HG03432 (cell line): ENCODE measurements around the gene ZNF624.

Experiments used
- ATAC-seq: cut with Tn5 transposase; IDR thresholded peaks from one replicate; pipeline ENCODE4 v1.9.1; 2021; ENCODE audit warnings: mild to moderate bottlenecking, moderate library complexity; ENCODE audit not compliant: unreplicated experiment

Gene ZNF624

DNA sequence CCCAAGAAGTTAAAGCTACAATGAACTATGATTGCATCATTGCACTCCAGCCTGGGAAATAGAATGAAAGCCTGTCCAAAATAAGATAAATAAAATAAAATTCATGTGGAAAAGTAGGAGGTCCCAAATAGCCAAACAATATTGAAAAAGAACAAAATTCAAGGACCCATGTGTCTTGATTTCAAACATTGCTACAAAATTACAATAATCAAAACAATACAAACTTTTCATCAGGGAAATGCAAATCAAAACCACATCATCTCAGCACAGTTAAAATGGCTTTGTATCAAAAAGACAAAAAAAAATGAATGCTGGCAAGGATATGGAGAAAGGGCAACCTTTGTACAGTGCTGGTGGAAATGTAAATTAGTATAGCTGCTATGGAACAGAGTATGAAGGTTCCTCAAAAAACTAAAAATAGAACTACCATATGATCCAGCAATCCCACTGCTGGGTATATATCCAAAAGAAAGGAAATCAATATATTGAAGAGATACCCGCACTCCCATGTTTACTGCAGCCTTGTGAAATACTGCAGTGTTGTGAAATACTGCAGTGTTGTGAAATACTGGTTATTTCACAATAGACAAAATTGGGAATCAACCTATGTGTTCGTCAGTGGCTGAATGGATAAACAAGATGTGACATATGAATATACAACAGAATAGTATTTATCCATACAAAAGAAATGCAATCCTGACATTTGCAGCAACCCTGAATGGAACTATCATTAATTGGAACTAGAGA, 60.1 kb downstream of the ZNF624 start:
- no peak for ATAC-seq

DNA sequence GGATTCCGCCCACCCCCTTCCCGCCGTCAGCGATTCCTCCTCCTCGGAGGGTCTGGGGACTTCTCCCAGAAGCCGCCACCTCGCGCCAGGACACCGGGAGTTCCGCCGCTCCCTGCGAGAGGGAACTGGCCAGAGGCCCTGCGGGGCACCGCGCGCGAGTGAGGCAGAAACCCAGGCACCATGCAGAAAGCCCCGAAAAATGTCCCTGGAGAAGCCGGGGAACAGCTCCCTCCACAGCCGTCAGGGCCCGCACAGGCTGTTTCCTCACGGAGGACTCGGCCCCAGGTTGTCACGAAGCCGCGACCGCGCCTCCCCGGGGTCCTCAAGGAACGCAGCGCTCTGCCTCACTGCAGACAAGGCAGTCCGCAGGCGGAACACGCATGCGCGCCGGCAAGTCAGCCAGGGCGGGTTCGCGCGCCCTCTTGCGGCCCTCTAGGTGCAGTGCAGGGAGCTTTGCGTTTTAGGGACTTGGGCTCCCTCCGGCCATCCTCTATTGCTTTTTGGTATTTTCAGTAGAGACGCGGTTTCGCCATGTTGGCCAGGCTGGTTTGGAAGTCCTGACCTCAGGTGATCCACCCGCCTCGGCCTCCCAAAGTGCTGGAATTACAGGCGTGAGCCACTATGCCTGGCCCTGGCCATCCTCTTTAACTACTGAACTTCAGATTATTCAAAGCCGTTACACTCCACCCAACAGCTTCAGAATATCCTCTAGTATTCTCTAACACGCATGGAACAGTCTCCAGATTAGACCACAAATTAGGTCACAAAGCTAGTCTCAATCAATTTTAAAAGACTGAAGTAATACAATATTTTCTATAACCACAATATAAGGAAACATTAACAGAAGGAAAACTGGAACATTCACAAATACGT, 64.3 kb downstream of the ZNF624 start:
- ATAC-seq, result peak; percentile 91

DNA sequence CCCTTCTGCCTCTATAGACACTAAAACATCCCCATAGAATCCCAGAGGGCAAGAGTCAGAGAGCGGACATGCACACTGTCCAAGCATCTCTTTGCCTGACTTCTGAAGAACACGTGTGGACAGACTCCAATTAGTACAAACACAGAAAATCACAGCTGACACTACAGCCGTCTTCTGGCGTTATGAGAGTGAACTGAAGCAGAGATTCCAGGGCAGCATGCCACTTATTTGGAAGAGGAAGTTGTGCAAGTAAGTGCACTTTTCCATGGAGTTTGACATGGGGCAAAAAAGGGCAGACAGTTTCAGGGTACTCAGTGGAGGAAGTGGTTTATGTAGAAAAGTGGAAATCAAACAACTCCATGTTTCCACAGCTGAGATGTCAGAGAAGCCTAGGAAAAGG, 67.9 kb downstream of the ZNF624 start:
- no peak for ATAC-seq

DNA sequence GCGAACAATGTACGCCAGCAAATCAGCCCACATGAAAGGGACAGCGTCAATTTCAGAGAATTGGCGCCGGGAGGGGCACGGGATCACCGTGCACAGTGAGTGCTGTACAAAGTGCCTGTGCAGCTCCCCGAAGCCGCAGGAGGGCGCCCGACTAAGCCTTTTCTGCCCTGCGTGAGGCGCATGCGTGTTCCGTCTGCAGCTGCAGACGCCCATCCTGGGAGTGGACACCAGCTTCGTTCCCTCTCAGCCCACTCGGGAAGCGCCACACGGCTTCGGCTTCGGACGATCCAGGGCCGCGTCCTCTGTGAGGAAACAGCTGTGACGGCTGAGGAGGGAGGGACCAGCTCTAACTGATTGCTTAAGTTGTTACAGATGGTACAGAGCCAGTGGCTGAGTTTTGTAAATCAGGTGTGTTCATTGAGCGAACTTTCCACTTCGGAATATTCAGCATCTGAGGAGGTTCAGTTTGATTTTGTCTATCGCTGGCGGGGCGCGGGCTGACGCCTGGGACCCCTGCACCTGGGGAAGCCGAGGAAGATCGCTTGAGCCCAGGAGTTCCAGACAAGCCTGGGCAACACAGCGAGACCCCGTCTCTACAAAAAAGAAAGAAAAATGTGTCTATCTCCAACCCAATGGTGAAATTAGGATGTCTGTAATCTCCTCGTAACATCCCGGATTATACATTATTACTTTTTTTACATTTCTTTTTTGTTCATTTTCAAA, 69.2 kb downstream of the ZNF624 start:
- no peak for ATAC-seq

DNA sequence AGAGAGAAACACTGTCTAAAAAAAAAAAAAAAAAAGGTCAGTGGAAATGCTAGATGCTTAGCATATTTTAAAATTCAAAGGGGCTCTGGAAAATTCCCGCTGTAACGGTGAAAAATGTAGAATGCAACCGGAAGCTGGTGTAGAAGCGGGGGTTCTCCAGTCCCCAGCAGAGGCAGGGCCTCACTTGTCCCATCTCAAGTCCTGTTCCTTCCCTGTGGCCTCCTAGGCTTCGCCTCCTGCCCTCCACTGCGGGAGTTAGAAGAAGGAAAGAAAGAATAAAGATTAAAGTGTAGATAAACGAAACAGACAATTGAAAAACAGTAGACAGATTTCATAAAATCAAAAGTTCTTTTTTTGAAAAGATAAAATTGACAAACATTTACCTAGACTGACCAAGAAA, 69.9 kb downstream of the ZNF624 start:
- no peak for ATAC-seq

DNA sequence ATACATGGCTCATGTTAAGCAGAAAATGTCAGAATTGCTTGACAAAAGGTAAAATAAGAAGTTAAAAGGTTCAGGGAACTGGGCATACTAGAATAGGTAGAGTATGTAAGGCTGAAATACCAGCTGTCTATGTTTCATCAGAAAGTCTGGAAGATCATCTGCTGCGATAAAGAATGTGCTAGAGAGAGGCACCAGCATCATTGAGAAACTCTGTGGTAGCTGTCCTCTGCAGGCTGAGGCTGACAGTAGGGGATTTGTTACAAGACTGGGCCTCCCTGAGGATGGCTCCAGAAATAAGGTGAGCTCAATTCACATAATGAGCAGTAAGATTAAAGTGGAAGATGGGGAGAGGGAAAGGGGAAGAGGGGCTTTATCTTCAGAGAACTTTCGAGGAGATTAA, 80.2 kb downstream of the ZNF624 start:
- no peak for ATAC-seq
